GM19452 (cell line): ENCODE data around the gene GSTT4.
"Not testable (repeated sequence)": the region's sequence is repeated elsewhere in the genome, so short reads cannot be mapped to it uniquely, and the experiment has no call there.

ENCODE experiments used
- ATAC-seq: cut with Tn5 transposase; IDR thresholded peaks from one replicate; pipeline ENCODE4 v1.9.1; 2021; ENCODE audit not compliant: unreplicated experiment

GSTT4 gene

GRCh38 chr22:23954193-23954990, 50.9 kb downstream of the GSTT4 start:
- not testable (repeated sequence) for ATAC-seq

GRCh38 chr22:23953485-23953884, 51.8 kb downstream of the GSTT4 start:
- ATAC-seq: not testable (repeated sequence)

GRCh38 chr22:23952794-23953405, 52.4 kb downstream of the GSTT4 start:
- not testable (repeated sequence) for ATAC-seq

GRCh38 chr22:23951383-23951782, 53.9 kb downstream of the GSTT4 start:
- not testable (repeated sequence) for ATAC-seq

GRCh38 chr22:23949764-23950163, 55.5 kb downstream of the GSTT4 start:
- ATAC-seq: not testable (repeated sequence)
